A172 (cell line): ENCODE measurements around the gene CTBP1. TPM values are rescaled to one million over a fixed set of nuclear protein-coding genes. Genes with fewer than 3 reads are reported as not detected.

Experiments used
- DNase-seq: peaks from one replicate; pipeline ENCODE4 v3.0.0-alpha.2; 2015; ENCODE audit warnings: low spot score
- total RNA-seq: library from RNA; depleted of rRNA; stranded (reverse); fragments of >200 nt; shearing (Covaris generic); gene quantifications from 2 replicates; pipeline ENCODE4 v1.2.3, GENCODE V29; 2014

CTBP1 gene
- total RNA-seq, 1 experiment from 2014 or later, result 166 TPM

DNA sequence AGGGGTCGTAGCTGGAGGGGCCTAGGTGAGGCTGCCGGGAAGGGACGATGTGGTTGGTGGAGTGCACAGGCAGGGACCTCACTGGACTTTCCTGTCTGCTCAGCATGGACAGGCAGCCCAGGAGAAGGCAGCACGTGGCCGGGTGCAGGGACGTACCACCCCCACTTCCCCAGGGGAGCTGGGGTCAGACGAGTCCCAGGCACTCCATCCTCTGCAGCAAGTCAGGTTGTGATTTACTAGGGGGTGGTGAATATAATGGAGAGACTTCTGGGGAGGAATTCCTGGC is 1.5 kb upstream of the CTBP1 start:
- DNase-seq, result no peak

DNA sequence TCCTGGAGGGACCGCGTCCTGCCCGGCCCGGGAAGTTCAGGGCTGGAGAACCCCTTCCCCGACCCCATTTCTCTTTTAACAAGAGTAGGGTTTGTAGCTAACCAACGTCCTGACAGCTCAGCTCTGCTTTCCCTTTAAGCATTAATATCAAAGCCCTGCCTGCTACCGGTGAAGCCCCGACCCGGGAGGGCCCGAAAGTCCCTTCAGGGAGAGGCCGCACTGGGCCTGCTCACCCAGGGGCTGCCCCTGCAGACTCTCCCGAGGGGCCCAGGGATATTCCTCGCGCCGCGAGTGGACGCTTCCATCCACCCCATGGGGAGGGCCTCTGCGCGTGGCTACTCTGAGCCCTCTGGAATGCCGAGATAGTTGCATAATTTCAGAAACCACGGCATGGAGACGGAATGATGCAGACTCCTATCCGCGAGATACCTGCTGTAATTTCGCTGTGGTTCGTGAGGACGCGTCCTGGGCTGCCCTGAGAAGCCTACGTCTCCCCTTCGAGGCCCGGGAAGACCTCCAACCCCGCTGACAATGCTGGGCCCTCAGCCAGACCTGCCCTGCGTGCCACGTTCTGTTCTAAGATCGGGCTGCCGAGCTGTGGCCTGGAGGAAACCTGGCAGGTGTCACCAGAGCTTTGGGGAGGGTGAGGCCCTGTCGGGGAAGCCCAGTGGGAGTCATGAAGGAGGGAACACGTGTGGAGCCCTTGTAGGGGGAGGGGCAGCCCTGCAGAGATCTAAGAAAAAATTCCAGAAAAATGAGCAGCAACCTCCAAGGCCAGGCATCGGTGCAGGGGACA is 999 bp upstream of the CTBP1 start:
- no peak for DNase-seq

DNA sequence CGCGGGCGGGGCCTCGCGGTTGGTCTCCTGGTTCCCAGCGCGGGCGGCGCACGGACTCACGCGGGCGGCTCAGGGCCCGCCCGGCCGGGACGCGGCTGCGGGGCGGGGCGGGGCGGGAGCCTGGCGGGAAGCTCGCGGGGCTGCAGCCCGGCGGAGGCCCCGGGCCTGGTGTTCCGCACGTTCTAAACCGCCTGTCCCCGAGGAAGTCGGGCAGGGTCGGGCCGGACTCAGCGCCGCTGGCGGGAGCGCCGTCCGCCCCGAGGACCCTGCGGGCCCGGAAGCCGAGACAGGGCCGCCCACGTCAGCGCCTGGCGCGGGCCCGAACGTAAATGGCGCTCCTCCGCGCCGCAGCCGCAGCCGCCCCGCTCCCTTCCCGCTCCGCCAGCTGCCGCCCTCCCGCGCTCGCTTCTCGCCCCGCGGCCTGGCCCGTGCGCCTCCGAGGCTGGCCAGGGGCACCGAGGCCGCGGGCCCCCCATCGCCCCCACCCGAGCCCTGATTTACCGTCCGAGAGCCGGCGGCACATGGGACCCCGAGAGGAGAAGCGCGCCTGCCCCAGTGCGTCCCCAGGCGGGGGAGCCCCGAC is 309 bp upstream of the CTBP1 start:
- peak; percentile 35 for DNase-seq

DNA sequence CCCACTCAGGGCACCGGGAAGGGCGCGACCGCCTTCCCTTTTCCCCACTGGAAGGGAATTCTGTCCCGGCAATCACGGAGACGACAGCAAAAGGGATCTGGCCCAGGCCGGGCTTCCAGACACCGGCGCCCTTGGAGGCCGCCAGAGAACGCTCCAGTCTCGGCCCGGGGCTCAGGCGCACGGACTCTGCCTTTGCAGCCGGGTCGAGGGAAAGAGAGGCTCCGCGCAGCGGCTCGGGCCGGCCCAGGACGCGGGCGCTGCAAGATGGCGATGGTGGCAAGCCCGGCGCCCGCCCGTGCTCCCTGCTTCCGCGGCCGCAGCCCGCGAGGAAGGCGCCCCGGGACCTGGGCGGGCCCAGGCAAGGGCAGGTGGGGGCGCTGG is 1.1 kb downstream of the CTBP1 start:
- no peak for DNase-seq

DNA sequence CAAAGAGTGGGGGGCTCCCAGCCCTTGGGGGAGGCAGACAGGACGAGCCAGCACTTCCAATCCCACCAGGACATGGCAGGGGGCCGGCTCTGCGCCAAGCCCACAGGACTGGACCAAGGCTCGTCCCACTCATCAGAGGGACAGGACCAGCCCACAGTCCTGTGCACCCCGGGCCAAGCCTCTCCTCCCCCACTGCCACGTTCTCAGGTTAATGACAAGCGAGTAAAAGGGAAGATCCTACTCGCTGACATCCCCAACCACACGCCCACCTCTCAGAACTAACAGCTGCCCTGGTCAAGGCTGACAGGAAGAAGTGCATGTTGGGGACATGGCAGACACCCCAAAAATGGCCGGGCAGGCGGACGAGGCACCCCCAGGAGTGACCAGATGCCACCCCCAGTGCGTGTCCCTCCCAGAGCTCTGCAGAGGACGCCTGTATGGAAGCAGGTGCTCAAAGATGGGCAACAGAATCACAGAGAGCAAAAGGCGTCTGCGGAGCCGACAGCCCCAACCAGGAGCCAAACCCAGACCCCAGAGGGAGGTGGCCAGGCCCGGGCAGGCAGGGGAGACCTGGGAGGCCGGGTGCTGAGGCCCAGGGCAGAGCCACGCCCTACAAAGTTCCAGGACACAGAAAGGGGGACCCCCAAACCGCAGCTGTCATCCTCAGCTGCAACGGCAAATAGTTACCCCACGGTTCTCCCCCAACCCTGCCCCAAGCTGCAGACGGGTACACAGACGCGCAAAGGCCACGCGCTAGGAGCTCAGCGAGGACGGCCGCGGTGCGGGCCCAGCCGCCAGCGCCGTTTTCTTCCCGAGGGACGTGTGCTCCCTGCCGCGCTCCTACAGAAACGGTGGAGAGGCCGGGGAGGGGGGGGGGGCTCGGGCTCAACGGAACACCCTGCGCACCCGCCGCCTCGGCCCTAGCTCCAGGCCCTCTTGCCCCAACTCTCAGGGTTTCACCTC is 1.7 kb downstream of the CTBP1 start:
- no peak for DNase-seq

DNA sequence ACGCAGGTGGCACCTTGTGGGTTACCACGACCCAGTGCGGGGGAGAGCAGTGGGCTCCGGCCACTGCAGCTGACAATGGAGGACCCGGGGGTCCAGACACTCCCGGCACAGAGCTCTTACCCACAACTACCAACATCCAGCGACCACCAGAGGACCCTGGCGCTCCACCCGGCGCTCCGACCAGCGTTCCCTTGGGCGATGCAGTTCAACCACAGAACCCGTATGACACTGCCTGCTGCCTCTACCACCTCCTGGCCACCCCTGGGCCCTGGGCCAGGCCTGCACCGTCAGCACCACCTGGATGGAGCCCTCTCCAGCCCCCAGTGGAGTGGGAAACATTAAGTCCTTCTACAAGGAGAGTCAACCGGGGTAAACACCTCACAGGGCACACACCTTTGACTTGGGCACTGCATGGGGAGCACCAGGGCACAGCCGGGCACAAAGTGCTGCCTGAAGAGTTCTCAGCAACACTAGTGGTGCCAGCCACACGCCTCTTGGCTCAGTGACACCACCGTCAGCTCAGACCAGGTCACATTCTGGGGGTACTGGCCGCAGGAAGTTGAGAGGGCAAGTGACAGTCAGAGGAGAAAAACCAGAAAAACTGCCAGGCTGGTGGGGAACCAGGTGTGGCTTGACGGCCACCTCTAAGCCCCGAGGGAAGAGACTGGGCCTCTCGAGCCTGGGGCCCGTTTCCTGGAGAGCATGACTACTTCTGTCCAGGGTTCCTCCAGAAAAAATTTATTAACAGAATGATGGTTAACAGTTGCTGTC is 2.6 kb downstream of the CTBP1 start:
- no peak for DNase-seq

DNA sequence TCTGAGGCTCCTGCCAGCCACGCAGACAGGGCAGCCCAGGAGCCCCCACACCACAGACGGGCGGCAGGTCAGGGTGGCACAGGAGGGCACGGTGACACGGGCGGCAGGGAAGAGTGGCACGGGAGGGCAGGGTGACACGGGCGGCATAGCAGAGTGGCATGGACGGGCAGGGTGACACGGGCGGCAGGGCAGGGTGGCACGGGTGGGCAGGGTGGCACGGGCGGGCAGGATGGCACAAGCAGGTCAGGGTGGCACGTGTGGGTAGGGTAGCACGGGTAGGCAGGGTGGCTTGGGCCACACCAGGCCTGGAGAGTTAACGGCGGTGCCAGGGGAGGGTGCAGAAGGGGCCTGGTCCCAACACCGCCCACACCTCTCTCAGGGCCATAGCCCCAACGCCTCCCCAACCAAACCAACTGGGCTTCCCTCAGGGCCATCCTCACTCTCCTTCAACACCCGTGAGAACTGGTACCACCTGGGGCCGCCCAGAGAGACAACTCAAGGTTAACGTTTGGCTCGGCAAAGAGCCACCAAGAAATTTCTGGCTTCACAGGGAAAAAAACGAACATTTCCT is 3.4 kb downstream of the CTBP1 start:
- DNase-seq, result no peak

DNA sequence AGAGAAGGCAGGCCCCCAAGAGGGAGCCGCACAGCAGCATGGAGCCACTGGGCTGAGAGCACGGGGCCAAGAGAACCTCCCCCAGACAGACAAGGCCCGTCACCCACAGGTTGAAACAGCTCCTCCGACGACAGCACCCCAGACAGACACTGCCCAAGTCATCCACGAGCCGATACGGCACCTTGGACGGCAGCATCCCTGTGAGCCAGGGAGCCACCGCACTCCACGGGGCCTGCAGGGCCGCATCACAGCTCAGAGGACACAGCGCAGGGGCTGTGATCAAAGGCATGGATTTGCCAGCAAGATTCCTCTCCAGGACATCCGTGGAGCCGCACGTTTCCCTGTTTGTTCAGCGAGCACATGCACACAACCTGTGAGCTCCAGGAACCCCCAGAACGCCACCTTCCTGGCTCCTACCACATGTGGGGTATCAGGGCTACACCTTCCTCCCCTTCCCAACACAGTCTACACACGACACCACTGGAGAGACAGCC is 3.9 kb downstream of the CTBP1 start:
- no peak for DNase-seq

DNA sequence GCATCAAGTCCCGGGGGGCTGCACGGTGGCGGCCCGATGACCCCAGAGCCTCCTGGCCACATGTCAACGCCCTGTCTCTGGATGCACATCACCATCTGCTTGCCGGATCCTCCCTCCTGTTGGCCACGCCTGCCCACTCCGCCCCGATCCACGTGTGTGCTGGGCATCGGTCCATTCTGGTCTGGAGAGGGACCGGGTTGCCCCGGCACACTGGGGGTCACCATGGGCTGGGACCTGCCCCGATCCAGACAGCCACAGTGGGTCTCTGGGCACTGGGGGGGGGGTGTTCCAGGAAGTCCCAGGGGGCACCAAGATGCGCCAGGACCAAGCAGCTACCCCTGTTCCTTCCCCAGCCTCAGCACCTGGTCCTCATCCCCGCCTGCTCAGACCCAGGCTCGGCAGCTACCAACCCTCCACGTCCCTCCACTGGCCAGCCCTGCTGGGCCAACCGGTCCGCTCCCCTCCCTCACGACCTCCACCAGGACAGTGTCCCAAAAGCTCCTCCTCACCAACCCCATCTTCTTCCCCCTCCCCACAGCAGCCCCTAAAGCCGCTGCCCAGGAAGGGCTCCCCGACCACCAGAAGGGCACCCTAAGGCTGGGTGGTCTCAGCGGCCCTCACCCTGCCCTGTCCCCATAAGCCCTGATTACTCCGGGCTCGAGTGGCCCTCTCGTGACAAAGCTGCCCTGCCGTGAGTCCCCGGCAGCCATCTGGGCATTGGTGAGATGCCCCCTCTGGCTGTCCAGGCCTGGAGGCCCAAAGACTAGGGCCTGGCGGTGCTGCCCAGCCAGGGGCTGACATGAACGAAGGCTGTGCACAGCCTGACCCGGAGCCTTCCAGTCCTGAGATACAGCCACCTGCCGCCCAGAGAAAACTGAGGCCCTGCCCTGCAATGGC is 4.6 kb downstream of the CTBP1 start:
- DNase-seq, result no peak

DNA sequence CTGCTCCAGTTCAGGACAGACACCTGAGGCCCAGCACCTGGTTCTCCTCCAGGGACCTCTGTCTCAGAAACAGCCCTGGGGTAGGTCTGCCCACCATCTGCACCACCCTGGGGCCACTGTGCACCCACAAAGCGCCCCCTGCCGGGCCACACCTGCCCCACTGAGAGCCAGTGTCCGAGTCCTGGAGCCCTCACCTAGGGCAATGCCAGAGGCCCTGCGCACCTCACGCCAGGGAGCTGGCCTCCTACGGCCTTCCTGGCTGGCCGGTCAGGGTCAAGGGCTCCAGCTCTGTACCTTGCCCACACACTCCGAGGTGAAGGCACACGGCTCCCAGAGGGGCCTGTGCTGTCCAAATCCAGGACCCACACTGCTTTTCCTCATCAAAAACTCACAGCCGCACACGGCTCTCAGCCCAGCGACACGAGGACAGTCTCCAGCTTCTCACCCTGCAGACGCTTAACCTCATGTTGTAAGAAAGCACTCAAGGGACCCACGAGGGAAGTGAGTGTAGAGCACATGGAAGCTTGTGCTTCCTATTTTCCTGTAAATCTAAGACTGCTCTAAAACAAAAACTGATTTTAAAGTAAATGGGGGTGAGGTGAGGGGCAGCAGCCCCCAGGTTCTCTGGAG is 5.4 kb downstream of the CTBP1 start:
- DNase-seq, result no peak

DNA sequence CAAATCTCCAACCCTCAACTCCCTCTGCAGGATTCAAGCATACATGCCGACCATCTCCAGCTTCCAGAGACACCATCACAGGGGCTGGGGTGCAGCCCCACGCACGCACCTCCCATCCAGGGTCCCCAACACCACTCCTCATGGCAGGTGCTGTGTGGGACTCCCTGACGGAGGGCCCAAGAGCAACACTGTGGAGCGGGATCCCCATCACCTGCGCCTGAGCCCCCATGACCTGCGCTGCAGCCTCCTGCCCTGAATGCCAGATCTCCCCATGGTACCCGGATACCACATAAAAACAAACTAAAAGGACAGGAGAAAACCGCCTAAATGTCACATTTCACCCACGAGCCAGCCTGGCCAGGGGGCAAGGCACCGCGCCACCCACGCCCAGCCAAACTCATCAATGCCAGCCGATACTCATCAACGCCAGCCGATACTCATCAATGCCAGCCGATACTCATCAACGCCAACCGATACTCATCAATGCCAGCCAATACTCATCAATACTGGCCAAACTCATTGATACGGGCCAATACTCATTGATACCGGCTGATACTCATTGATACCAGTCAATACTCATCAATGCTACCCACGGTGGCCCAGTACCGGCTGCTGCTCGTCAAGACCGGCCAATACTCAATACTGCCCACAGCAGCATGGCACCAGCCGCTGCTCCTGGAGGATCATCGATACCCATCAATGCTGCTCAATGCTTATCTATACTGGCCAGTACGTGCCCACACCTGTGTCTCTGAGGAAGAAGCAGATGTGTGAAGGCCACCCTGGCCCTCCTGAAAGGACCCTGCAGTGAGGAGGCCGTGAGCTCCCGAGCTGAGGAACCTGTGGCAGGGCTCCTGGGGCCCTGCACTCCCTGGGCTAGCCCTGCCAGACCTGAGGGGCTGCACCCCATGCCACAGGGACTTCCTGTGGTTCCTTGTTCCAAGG is 6.2 kb downstream of the CTBP1 start:
- no peak for DNase-seq

DNA sequence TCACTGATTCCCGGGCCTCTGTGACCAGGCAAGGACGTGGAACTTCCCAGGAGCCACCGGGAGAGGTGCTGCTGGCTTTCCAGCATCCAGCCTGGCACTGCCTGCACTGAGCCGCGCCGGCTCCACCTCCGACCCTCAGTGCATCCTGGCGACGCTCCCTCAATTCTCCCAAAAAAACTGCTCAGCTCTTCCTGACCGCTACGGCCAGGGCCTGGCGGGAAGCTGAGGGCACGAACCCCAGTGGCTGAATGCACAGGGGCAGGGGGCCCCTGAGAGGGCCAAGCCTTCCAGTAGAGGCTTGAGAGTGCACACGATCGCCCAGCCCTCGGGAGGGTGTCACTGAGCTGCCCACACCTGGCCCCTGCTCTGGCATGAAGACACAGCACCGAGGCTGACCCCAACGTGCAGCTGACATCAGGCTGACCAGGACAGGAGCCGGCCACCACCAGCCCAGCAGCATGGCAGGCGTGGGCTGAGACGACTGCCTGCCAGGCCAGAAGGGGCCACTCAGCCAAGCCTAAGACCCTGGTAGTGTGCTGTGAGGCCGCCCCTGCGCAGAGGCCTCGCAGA is 6.9 kb downstream of the CTBP1 start:
- no peak for DNase-seq

DNA sequence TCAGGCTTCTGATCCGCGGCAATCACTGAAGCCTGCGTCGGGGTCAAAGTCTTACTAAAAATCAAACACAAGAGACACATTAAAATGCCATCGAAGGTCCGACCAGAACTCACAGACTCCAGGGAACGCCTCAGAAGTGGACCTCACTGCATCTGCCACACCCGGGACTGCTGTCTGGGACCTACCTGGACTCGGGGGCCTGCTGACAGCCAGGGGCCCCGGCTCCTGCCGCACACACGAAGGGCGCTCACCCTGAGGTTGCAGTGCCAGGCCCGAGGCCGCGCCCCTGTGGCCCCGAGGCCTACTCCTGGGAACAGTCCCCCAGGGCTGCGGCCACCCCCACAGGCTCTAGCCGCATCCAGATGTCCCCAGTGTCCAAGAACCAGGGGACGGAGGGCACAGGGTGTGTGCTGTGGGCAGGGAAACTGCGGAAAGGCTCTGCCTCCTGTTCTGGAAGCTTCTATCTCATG is 7.4 kb downstream of the CTBP1 start:
- DNase-seq, result no peak

DNA sequence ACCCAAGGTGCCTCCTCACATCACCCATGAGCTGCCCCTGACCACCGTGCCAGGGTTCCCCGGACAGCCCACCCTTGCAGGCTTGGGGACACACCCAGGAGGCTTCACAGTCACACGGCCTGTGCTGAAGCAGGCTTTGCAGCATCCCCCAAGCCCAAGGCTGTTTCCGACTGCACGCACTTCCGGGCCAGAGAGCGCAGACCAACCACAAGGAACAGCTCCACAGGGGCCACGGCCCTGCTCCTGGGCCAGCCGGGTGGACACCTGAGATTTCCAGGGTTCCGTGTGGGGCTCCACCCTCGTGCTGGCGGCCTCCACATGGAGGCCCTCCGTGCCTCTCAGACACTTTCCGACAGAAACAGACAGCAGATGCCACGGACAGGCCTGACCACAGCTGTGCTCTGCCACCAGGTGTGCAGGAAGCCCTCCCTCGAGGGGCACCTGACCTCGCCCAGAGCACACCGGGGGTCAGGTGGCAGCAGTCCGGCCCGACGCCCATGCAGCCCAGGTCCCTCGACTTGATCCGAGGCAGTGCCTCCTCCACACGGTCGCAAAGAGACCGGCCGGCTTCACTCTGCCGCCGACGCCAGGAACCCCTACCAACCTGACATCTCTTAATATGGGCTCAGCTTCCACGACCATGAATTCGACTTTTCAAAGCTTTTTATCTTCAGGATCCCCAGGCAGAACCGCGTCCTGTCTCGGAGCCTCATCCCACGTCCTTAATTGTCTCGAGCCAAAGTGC is 8.0 kb downstream of the CTBP1 start:
- no peak for DNase-seq

DNA sequence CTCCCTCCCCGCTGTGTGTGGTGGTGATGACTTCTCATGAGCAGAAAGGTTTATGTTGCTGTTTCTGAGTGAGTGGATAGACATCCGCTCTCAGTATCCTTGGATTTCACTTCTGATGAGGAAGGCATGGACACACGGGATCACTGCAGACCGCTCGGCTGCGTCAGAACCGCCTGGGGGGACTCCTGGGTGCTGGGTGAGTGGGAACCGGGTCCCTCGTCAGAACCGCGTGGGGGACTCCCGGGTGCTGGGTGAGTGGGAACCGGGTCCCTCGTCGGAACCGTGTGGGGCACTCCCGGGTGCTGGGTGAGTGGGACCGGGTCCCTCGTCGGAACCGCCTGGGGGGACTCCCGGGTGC is 9.0 kb downstream of the CTBP1 start:
- no peak for DNase-seq

DNA sequence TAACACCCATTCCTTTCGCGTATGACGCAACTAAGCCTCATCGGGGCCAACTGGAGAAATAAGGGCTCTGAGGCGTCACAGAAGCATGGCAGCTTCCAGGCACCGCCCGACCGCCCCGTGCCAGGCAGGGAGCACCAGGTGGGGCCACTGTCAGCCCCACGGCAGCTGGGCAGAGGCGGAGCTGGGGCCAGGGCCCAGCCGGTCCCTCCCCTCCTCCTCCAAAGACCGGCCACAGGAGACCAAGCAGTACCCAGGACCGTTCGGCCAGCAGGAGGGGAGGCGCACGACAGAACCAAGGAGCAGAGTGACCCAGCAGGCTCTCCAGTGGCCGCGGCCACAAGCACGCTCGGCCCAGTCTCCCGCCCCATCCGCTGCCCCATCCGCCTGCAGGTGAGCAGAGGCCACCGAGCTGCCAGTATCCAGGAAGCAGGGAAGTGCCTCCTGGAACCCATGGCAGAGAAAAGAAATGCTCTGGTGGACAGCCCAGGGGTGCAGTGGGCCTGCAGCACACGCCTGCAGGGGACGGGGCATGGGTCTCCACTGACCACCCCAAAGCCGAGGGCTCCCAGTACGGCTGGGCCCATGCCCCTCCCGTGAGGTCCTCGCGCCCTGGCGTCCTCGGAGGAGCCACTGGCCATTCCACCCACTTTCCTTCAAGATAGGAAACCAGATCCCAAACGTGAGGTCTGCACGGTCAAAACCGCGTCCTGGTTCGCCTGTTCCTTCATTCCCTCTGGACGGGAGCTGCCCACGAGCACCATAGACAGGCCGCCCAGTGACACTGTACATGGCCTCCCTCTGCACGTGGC is 9.6 kb downstream of the CTBP1 start:
- DNase-seq, result no peak

DNA sequence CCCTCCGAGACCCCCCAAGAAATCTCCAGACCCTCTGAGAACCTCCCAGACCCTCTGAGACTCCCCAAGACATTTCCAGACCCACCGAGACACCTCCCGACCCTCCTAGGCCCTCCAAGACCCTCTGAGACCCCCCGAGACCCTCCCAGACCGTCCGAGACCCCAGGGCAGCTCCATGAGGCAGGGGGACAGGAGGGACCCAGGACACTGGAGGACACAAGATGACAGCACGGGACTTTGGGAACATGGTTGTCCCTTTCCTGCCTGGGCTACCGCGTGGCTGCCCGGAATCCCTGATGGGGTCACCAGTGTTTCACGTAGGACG is 10.3 kb downstream of the CTBP1 start:
- no peak for DNase-seq
